GM12878 (cell line): ENCODE measurements around the gene NLRP5. TPM values are rescaled to one million over a fixed set of nuclear protein-coding genes. Genes with fewer than 3 reads are reported as not detected.

Experiments
- ATAC-seq: fragments of 200-7000 bp; cut with Tn5 transposase; 3 replicates; pipeline ENCODE4 v1.9.1; 2020; ENCODE audit warnings: mild to moderate bottlenecking, moderate library complexity
- BruUV-seq: library from RNA; stranded (reverse); fragments of 400-500 nt; replicated peaks from 2 replicates; lab custom pipeline; 2021; lab: Mats Ljungman, UMichigan
- CTCF ChIA-PET: fragments of 300-600 bp; sonication (Branson Sonifier 250); formaldehyde crosslinking; extraction: SDS; loops from one replicate; lab custom pipeline; 2021; ENCODE audit warnings: inconsistent platforms; lab: Yijun Ruan, JAX
- POLR2A ChIA-PET: fragments of 350-600 bp; formaldehyde crosslinking; extraction: SDS; loops from one replicate; lab custom pipeline; 2021; ENCODE audit warnings: inconsistent platforms; lab: Charles Lee
- RAD21 ChIA-PET: fragments of 300-600 bp; sonication (Branson Sonifier 250); formaldehyde crosslinking; loops from one replicate; lab custom pipeline; 2023; ENCODE audit warnings: antibody characterized with exemption; ENCODE audit not compliant: unreplicated experiment; lab: Charles Lee
- SMC1A ChIA-PET: fragments of 300-600 bp; sonication (Branson Sonifier 250); formaldehyde crosslinking; loops from one replicate; lab custom pipeline; 2023; ENCODE audit not compliant: unreplicated experiment, uncharacterized antibody; lab: Charles Lee
- DNase-seq: peaks from one replicate; pipeline ENCODE4 v3.0.0-alpha.2; 2011; ENCODE audit warnings: low read depth, low spot score
- FAIRE-seq: peaks from 3 replicates; lab custom pipeline; 2011; peaks lifted over from hg19 to GRCh38; lab: Jason Lieb, UNC
- H2AFZ ChIP-seq: 2 replicates; pipeline ENCODE4 v1.6.0; 2011; ENCODE audit warnings: low read depth, low read length, control low read depth; ENCODE audit not compliant: control insufficient read depth
- H3K27ac ChIP-seq: 2 replicates; pipeline ENCODE4 v1.5.1; 2011; ENCODE audit warnings: control low read depth; ENCODE audit not compliant: control insufficient read depth, insufficient read depth
- H3K27me3 ChIP-seq, 2 experiments: replicated peaks in 1 of 2; 2 replicates each; pipeline versions ENCODE4 v1.6.0 to v1.6.1; 2011; ENCODE audit warnings: low read length in 1 of 2; ENCODE audit not compliant: control insufficient read depth in 2 of 2, insufficient read depth in 2 of 2
- H3K36me3 ChIP-seq, 2 experiments: 2 replicates each; pipeline ENCODE4 v1.5.1; 2011; ENCODE audit warnings: low read length in 1 of 2; ENCODE audit not compliant: control insufficient read depth in 2 of 2, insufficient read depth in 2 of 2
- H3K4me1 ChIP-seq: 2 replicates; pipeline ENCODE4 v1.6.1; 2011; ENCODE audit warnings: mild to moderate bottlenecking, low read length, moderate library complexity, mixed read lengths; ENCODE audit not compliant: control insufficient read depth, insufficient read depth
- H3K4me2 ChIP-seq: 2 replicates; pipeline ENCODE4 v1.6.0; 2011; ENCODE audit warnings: control low read depth; ENCODE audit not compliant: control insufficient read depth, insufficient read depth
- H3K4me3 ChIP-seq: fragments of 200-600 bp; sonication (generic); 2 replicates; pipeline ENCODE4 v1.5.1; 2016
- H3K79me2 ChIP-seq: 2 replicates; pipeline ENCODE4 v1.6.0; 2011; ENCODE audit warnings: low read length; ENCODE audit not compliant: control insufficient read depth, insufficient read depth
- H3K9ac ChIP-seq: 2 replicates; pipeline ENCODE4 v1.8.0; 2011; ENCODE audit warnings: low read length, control low read depth, mixed read lengths; ENCODE audit not compliant: control insufficient read depth, insufficient read depth
- H3K9me3 ChIP-seq: replicated peaks from 3 replicates; pipeline ENCODE4 v1.5.1; 2011; ENCODE audit warnings: mild to moderate bottlenecking, low read length; ENCODE audit not compliant: control insufficient read depth, insufficient read depth
- H4K20me1 ChIP-seq: 2 replicates; pipeline ENCODE4 v1.6.0; 2011; ENCODE audit not compliant: control insufficient read depth, insufficient read depth
- EP300 ChIP-seq, 2 experiments: fragments of 150-350 bp in 1 of 2; IDR thresholded peaks; 2 replicates each; pipeline ENCODE4 v1.6.1; 2011 to 2012; ENCODE audit warnings: low read depth in 2 of 2, low read length in 2 of 2, borderline replicate concordance in 1 of 2, improper control_type of control experiment in 1 of 2, inconsistent platforms in 1 of 2; ENCODE audit not compliant: control insufficient read depth in 1 of 2
- FOXK2 ChIP-seq: fragments of 450-650 bp; IDR thresholded peaks from 2 replicates; pipeline ENCODE4 v1.6.1; 2017; ENCODE audit warnings: mild to moderate bottlenecking, moderate library complexity
- IKZF2 ChIP-seq, 2 experiments: fragments of 450-650 bp; IDR thresholded peaks; 2 replicates each; pipeline ENCODE4 v1.6.1; 2017; ENCODE audit warnings: mild to moderate bottlenecking in 2 of 2, moderate library complexity in 2 of 2
- NFXL1 ChIP-seq: fragments of 450-650 bp; IDR thresholded peaks from 2 replicates; pipeline ENCODE4 v1.6.1; 2017; ENCODE audit warnings: antibody characterized with exemption, mild to moderate bottlenecking, borderline replicate concordance
- SMAD5 ChIP-seq: IDR thresholded peaks from 2 replicates; pipeline ENCODE4 v1.6.1; 2016; ENCODE audit warnings: antibody characterized with exemption, low read depth
- SMC3 ChIP-seq: IDR thresholded peaks from 2 replicates; pipeline ENCODE4 v1.6.1; 2011; ENCODE audit warnings: low read length, improper control_type of control experiment, borderline replicate concordance
- TCF3 ChIP-seq: IDR thresholded peaks from 2 replicates; pipeline ENCODE4 v1.6.1; 2012; ENCODE audit warnings: low read depth, mild to moderate bottlenecking, low read length, borderline replicate concordance; ENCODE audit not compliant: insufficient read depth
- WGBS: methylation state at CpG from one replicate; pipeline ENCODE4 v1.1.6; 2016; ENCODE audit warnings: low lambda C conversion rate; ENCODE audit not compliant: insufficient replicate concordance, insufficient coverage; ENCODE audit errors: missing lambda C conversion rate; 5-methylcytosine and 5-hydroxymethylcytosine counted together
- in situ Hi-C: fragments of 300-500 bp; cut with MboI; formaldehyde crosslinking; loops from 9 replicates; pipeline ENCODE4 v1.14.3; 2018; ENCODE audit warnings: mixed read lengths
- intact Hi-C: fragments of 100-400 bp; cut with micrococcal nuclease; formaldehyde crosslinking; loops from one replicate; pipeline ENCODE4 v1.14.2; 2022; ENCODE audit not compliant: unreplicated experiment
- polyA plus RNA-seq, 11 experiments: library from polyadenylated mRNA; depleted of rRNA in 4 of 11; unstranded in 6 of 11; stranded (reverse) in 5 of 11; fragments of >200 nt; fragmentation: Nextera tagmentation in 4 of 11; fragmentation: Illumina TruSeq in 1 of 11; extraction: Ambion mirVana in 4 of 11; extraction: Trizol in 1 of 11; gene quantifications; 1 replicate in 1 of 11; 2 replicates in 10 of 11; pipeline versions ENCODE4 v1.2.1 to v1.2.3, GENCODE V29; 2011 to 2016; ENCODE audit warnings: inconsistent platforms in 2 of 11, missing spikeins in 2 of 11, low read depth in 1 of 11
- total RNA-seq, 4 experiments: library from RNA; depleted of rRNA in 3 of 4; stranded (reverse); fragments of >200 nt in 3 of 4; fragmentation: Illumina TruSeq in 1 of 4; extraction: Trizol in 1 of 4; gene quantifications; 2 replicates each; pipeline versions ENCODE4 v1.2.1 to v1.2.3, GENCODE V29; 2013 to 2021
- TF ChIP-seq, protein P1 (sequence below): IDR thresholded peaks from 2 replicates; pipeline ENCODE4 v1.6.1; 2012; ENCODE audit warnings: low read depth, low read length, improper control_type of control experiment
- TF ChIP-seq, protein P2 (sequence below): fragments of 450-650 bp; IDR thresholded peaks from 2 replicates; pipeline ENCODE4 v1.6.1; 2017; ENCODE audit warnings: mild to moderate bottlenecking, moderate library complexity
- TF ChIP-seq, protein P3 (sequence below): fragments of 450-650 bp; formaldehyde crosslinking; IDR thresholded peaks from 2 replicates; pipeline ENCODE4 v1.4.0; 2022; ENCODE audit warnings: mild to moderate bottlenecking, moderate library complexity
- TF ChIP-seq, protein P4 (sequence below): fragments of 450-650 bp; IDR thresholded peaks from 2 replicates; pipeline ENCODE4 v1.6.1; 2016; ENCODE audit warnings: mild to moderate bottlenecking

Gene NLRP5
- total and polyA plus RNA-seq, 10 of the 15 experiments (the other 5 are each of a cell fraction or from before 2014, with no cell fraction given), result 0.01 TPM; not detected in 9

DNA sequence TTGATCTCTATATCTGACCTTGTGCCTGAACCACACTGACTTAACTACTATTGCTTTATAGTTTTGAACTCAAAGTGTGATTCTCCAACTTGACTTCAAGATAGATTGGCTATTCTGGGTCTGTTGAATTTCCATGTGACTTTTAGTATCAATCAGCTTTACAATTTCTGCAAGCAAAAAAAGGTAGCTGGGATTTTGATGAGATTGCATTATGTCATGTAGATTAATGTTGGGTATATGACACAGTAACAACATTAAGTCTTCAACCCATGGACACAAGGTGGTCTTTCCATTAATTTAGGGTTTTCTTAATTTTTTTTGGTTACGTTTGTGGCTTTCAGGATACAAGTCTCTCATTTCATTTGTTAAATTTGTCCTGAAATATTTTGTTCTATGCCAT is 28.2 kb downstream of the NLRP5 start:
- Histone ChIP-seq H3K27ac (no peak overlapping the region), H3K9me3 (no peaks in the 10 kb centered on the region; the same call in 2 of the 3 replicates), H3K36me3 (no peaks in the 10 kb centered on the region), H4K20me1 (no peaks in the 10 kb centered on the region), H2AFZ (no peak overlapping the region), H3K4me1 (no peaks in the 10 kb centered on the region), H3K4me3 (no peak overlapping the region), H3K79me2 (no peaks in the 10 kb centered on the region), H3K4me2 (no peak overlapping the region), H3K27me3 (no peaks in the 10 kb centered on the region), H3K9ac (no peak overlapping the region)
- CTCF ChIA-PET, result no interaction called here
- in situ Hi-C loops (no loop called here), intact Hi-C loops (no loop called here)
- BruUV-seq, result no TSS peak
- 44% methylated on average over 1 of the region's 1 CpG for WGBS
- RAD21 ChIA-PET, result no interaction called here
- DNase-seq (no peak), ATAC-seq (no peak), FAIRE-seq (no peak)
- SMC1A ChIA-PET, result interaction anchor here (0.6 kb wide), 1 partner anchor 1045 kb away, joined by 3 read pairs; no protein-coding TSS in a partner anchor
- POLR2A ChIA-PET, result no interaction called here
- TF ChIP-seq SMAD5, result no peak
- TF ChIP-seq, protein P1, sequence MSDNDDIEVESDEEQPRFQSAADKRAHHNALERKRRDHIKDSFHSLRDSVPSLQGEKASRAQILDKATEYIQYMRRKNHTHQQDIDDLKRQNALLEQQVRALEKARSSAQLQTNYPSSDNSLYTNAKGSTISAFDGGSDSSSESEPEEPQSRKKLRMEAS, result no peak
- no peak for TF ChIP-seq FOXK2
- no peak for TF ChIP-seq SMC3
- TF ChIP-seq, protein P2, sequence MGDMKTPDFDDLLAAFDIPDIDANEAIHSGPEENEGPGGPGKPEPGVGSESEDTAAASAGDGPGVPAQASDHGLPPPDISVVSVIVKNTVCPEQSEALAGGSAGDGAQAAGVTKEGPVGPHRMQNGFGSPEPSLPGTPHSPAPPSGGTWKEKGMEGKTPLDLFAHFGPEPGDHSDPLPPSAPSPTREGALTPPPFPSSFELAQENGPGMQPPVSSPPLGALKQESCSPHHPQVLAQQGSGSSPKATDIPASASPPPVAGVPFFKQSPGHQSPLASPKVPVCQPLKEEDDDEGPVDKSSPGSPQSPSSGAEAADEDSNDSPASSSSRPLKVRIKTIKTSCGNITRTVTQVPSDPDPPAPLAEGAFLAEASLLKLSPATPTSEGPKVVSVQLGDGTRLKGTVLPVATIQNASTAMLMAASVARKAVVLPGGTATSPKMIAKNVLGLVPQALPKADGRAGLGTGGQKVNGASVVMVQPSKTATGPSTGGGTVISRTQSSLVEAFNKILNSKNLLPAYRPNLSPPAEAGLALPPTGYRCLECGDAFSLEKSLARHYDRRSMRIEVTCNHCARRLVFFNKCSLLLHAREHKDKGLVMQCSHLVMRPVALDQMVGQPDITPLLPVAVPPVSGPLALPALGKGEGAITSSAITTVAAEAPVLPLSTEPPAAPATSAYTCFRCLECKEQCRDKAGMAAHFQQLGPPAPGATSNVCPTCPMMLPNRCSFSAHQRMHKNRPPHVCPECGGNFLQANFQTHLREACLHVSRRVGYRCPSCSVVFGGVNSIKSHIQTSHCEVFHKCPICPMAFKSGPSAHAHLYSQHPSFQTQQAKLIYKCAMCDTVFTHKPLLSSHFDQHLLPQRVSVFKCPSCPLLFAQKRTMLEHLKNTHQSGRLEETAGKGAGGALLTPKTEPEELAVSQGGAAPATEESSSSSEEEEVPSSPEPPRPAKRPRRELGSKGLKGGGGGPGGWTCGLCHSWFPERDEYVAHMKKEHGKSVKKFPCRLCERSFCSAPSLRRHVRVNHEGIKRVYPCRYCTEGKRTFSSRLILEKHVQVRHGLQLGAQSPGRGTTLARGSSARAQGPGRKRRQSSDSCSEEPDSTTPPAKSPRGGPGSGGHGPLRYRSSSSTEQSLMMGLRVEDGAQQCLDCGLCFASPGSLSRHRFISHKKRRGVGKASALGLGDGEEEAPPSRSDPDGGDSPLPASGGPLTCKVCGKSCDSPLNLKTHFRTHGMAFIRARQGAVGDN, result no peak
- TF ChIP-seq, protein P3, sequence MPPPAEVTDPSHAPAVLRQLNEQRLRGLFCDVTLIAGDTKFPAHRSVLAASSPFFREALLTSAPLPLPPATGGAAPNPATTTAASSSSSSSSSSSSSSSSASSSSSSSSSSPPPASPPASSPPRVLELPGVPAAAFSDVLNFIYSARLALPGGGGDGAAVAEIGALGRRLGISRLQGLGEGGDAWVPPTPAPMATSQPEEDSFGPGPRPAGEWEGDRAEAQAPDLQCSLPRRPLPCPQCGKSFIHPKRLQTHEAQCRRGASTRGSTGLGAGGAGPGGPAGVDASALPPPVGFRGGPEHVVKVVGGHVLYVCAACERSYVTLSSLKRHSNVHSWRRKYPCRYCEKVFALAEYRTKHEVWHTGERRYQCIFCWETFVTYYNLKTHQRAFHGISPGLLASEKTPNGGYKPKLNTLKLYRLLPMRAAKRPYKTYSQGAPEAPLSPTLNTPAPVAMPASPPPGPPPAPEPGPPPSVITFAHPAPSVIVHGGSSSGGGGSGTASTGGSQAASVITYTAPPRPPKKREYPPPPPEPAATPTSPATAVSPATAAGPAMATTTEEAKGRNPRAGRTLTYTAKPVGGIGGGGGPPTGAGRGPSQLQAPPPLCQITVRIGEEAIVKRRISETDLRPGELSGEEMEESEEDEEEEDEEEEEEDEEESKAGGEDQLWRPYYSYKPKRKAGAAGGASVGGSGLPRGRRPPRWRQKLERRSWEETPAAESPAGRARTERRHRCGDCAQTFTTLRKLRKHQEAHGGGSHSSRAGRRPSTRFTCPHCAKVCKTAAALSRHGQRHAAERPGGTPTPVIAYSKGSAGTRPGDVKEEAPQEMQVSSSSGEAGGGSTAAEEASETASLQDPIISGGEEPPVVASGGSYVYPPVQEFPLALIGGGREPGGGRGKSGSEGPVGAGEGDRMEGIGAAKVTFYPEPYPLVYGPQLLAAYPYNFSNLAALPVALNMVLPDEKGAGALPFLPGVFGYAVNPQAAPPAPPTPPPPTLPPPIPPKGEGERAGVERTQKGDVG, result no peak
- no peak for TF ChIP-seq NFXL1
- TF ChIP-seq, protein P4, sequence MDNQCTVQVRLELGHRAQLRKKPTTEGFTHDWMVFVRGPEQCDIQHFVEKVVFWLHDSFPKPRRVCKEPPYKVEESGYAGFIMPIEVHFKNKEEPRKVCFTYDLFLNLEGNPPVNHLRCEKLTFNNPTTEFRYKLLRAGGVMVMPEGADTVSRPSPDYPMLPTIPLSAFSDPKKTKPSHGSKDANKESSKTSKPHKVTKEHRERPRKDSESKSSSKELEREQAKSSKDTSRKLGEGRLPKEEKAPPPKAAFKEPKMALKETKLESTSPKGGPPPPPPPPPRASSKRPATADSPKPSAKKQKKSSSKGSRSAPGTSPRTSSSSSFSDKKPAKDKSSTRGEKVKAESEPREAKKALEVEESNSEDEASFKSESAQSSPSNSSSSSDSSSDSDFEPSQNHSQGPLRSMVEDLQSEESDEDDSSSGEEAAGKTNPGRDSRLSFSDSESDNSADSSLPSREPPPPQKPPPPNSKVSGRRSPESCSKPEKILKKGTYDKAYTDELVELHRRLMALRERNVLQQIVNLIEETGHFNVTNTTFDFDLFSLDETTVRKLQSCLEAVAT, result no peak
- no peak for TF ChIP-seq IKZF2 (IDR thresholded peaks at IDR 0.05)
- TF ChIP-seq EP300 (IDR thresholded peaks at IDR 0.05; ENCODE audit: borderline replicate concordance in 1 of 2, control insufficient read depth in 1 of 2, low read depth in 2 of 2, low read length in 2 of 2), result no peak
- TF ChIP-seq TCF3, result no peak
